Glutamatergic neuron (in vitro differentiated cells): Measurements from ENCODE around the gene PEDS1. TPM values are rescaled to one million over a fixed set of nuclear protein-coding genes. Genes with fewer than 3 reads are reported as not detected.
A peak's percentile ranks its signal among the peaks of the same experiment; 100 is the strongest.

Source experiments
- DNase-seq: peaks from one replicate; pipeline ENCODE4 v3.0.0; 2022
- H3K27ac Mint-ChIP-seq: one replicate; pipeline ENCODE4 v1.8.0; 2020; ENCODE audit warnings: mild to moderate bottlenecking, mixed read lengths, inconsistent platforms; ENCODE audit not compliant: unreplicated experiment
- H3K27me3 Mint-ChIP-seq: one replicate; pipeline ENCODE4 v1.8.0; 2020; ENCODE audit warnings: mild to moderate bottlenecking, moderate library complexity, mixed read lengths, inconsistent platforms; ENCODE audit not compliant: unreplicated experiment
- H3K36me3 Mint-ChIP-seq: one replicate; pipeline ENCODE4 v1.8.0; 2020; ENCODE audit warnings: mild to moderate bottlenecking, mixed read lengths, inconsistent platforms; ENCODE audit not compliant: unreplicated experiment
- H3K4me1 Mint-ChIP-seq: one replicate; pipeline ENCODE4 v1.8.0; 2020; ENCODE audit warnings: mild to moderate bottlenecking, low read depth, mixed read lengths, inconsistent platforms; ENCODE audit not compliant: unreplicated experiment
- H3K4me3 Mint-ChIP-seq: one replicate; pipeline ENCODE4 v1.8.0; 2020; ENCODE audit warnings: mild to moderate bottlenecking, mixed read lengths, inconsistent platforms; ENCODE audit not compliant: unreplicated experiment
- H3K9me3 Mint-ChIP-seq: one replicate; pipeline ENCODE4 v1.8.0; 2020; ENCODE audit warnings: mild to moderate bottlenecking, moderate library complexity, mixed read lengths, inconsistent platforms; ENCODE audit not compliant: unreplicated experiment
- CTCF ChIP-seq: fragments of 200-600 bp; sonication (generic); IDR thresholded peaks from one replicate; pipeline ENCODE4 v1.5.0; 2021; ENCODE audit not compliant: partially characterized antibody, unreplicated experiment
- total RNA-seq: library from RNA; stranded (reverse); fragmentation: NEBNext Ultra II Directional; extraction: Animal tissue kit (Norgen Biotek cat#: 25700); gene quantifications from one replicate; pipeline ENCODE4 v1.2.1, GENCODE V29; 2021; ENCODE audit not compliant: unreplicated experiment

PEDS1 gene
- total RNA-seq, 1 donor from 2014 or later, result 29.3 TPM

DNA sequence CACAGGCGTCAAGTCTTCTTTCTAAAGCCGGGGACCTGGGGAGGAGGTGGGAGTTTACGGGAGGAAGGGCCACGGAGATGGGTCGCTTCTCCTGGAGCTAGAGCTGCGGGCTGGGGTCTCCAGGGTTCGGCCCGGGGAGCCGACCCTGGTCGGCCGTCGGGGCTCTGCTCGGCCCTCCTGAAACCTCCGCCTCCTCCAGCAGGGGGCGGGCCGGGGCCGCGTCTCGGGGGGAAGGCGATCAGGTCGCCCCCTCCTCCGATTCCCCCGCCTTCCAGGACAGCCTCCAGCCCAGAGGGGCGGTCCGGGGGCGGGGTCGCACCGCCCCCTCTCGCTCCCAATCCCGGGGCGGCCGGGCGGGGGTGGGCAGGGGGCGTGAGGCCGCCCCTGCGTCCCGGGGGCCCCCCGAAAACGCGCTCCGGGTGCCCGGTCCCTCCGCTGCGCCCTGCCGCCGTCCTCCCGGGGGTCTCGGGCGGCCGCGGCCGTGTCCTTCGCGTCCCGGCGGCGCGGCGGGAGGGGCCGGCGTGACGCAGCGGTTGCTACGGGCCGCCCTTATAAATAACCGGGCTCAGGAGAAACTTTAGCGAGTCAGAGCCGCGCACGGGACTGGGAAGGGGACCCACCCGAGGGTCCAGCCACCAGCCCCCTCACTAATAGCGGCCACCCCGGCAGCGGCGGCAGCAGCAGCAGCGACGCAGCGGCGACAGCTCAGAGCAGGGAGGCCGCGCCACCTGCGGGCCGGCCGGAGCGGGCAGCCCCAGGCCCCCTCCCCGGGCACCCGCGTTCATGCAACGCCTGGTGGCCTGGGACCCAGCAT lies 36.9 kb upstream of the PEDS1 start, which contains the start of gene CEBPB:
CEBPB (plus strand) TSS at position 580 of the 814 bp plus-strand sequence; CDS start at position 784, 204 bp downstream.
- TF ChIP-seq CTCF, result peak; percentile 97
- Mint-ChIP-seq H3K4me1 (peaks cover 5% of the 10 kb centered on the region), H3K27me3 (peaks cover 6% of the 10 kb centered on the region), H3K4me3 (peak within 1 kb of the TSS; percentile 86), H3K36me3 (no peaks in the 10 kb centered on the region), H3K27ac (peak within 1 kb of the TSS; percentile 64), H3K9me3 (peaks cover 8% of the 10 kb centered on the region)
- peak; percentile 94 for DNase-seq

- H3K36me3 Mint-ChIP-seq, result no peaks in the 10 kb centered on the region
- no peak overlapping the region for H3K4me3 Mint-ChIP-seq
- no peak for TF ChIP-seq CTCF
- H3K9me3 Mint-ChIP-seq, result peaks cover 8% of the 10 kb centered on the region
- no peak overlapping the region for H3K27ac Mint-ChIP-seq
- H3K27me3 Mint-ChIP-seq, result peaks cover 6% of the 10 kb centered on the region
- H3K4me1 Mint-ChIP-seq, result peaks cover 5% of the 10 kb centered on the region
- DNase-seq, result no peak
Measured at GRCh38 chr20:50189681-50190250, 36.2 kb upstream of the PEDS1 start.

DNA sequence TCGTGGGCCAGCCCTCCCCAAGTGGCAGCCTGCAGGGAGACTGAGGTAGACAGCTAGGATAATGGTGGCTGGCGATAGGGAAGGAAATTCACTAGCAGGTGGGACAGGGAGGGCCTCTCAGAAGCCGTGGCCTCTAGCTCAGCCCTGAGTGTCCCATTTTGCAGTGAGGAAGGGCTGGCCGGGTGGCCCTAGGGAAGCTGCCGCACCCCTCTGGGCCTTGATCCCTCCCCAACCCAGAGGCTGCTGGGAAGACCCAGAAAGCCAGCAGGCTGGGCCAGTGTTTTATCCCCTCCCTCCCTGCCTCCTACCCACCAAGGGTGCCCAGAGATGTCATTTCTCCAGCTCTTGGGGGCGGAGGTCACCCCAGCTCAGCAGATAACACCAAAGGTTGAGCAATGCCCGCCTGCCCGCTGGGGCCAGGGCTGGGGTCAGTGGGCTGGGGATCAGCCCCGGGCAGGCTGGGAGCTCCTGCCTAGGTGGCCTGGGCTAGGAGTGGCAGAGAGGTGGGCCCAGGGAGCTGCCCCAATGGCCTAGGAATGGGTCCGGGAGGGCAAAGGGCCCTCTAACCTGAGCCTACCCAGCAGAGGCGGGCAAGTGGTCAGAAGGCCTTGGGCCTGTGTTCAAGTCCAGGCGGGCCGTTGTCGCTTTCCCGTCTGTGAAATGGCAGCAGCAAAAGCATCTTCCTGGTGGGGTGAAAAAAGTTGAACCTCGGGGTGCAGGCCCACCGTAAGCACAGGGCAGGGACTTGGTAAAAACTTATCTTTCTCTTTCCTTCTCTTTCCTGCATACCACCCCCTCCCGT lies 35.6 kb upstream of the PEDS1 start:
- Mint-ChIP-seq H3K27ac (no peak overlapping the region), H3K27me3 (peaks cover 6% of the 10 kb centered on the region), H3K4me1 (peaks cover 5% of the 10 kb centered on the region), H3K4me3 (no peak overlapping the region), H3K36me3 (no peaks in the 10 kb centered on the region), H3K9me3 (peaks cover 8% of the 10 kb centered on the region)
- DNase-seq, result no peak
- no peak for TF ChIP-seq CTCF

GRCh38 chr20:50188287-50188688 lies 34.8 kb upstream of the PEDS1 start:
- H3K9me3 Mint-ChIP-seq, result peaks cover 8% of the 10 kb centered on the region
- no peak for TF ChIP-seq CTCF
- H3K36me3 Mint-ChIP-seq, result no peaks in the 10 kb centered on the region
- H3K4me3 Mint-ChIP-seq, result no peak overlapping the region
- H3K27me3 Mint-ChIP-seq, result peaks cover 6% of the 10 kb centered on the region
- peaks cover 5% of the 10 kb centered on the region for H3K4me1 Mint-ChIP-seq
- H3K27ac Mint-ChIP-seq, result no peak overlapping the region
- DNase-seq, result no peak
